Psoas muscle (tissue), 8 donors: Measurements from ENCODE around the gene TMEM108. TPM values are rescaled to one million over a fixed set of nuclear protein-coding genes. Genes with fewer than 3 reads are reported as not detected.

ENCODE experiments used
- ATAC-seq, 4 donors: fragments of 200-7000 bp; cut with Tn5 transposase; one replicate each; pipeline ENCODE4 v1.9.1; 2020; ENCODE audit warnings: moderate library complexity in 3 of 4, mild to moderate bottlenecking in 2 of 4
- DNase-seq, 2 donors: peaks; one replicate each; pipeline ENCODE4 v3.0.0-alpha.2; 2020
- H3K27ac ChIP-seq: fragments of 200-600 bp; one replicate; pipeline ENCODE4 v1.8.0; 2022
- H3K27me3 ChIP-seq, 3 donors: fragments of 200-600 bp in 1 of 3; one replicate each; pipeline versions ENCODE4 v1.6.1 to v1.8.0; 2013 to 2022; ENCODE audit warnings: low read length in 2 of 3, mild to moderate bottlenecking in 2 of 3, moderate library complexity in 1 of 3; ENCODE audit not compliant: insufficient read depth in 3 of 3
- H3K36me3 ChIP-seq, 2 donors: fragments of 200-600 bp in 1 of 2; one replicate each; pipeline versions ENCODE4 v1.6.1 to v1.8.0; 2013 to 2022; ENCODE audit warnings: low read depth in 1 of 2, mild to moderate bottlenecking in 1 of 2, moderate library complexity in 1 of 2; ENCODE audit not compliant: insufficient read depth in 1 of 2
- H3K4me1 ChIP-seq: fragments of 200-600 bp; one replicate; pipeline ENCODE4 v1.8.0; 2022
- H3K4me3 ChIP-seq: fragments of 200-600 bp; one replicate; pipeline ENCODE4 v1.8.0; 2022; ENCODE audit warnings: mild to moderate bottlenecking
- H3K9me3 ChIP-seq: fragments of 200-600 bp; one replicate; pipeline ENCODE4 v1.8.0; 2022
- CTCF ChIP-seq: fragments of 200-600 bp; IDR thresholded peaks from one replicate; pipeline ENCODE4 v1.8.0; 2022; ENCODE audit warnings: antibody characterized with exemption
- WGBS, 3 donors: extraction: QIAGEN DNeasy Blood & Tissue Kit; methylation state at CpG; one replicate each; pipeline versions ENCODE4 v1.1.6 to v1.1.7; 2013; 5-methylcytosine and 5-hydroxymethylcytosine counted together
- intact Hi-C, 2 donors: fragments of 100-400 bp; cut with DNase I; formaldehyde crosslinking; loops; one replicate each; pipeline versions ENCODE4 v1.11.0 to v1.14.2; 2022
- polyA plus RNA-seq, 3 donors: library from polyadenylated mRNA; stranded (reverse); fragments of 200-250 nt; gene quantifications; one replicate each; pipeline ENCODE4 v1.2.3, GENCODE V29; 2013
- total RNA-seq, 4 donors: library from RNA; stranded (reverse); fragmentation: NEBNext Ultra II Directional in 2 of 4; extraction: Animal tissue kit (Norgen Biotek cat#: 25700) in 2 of 4; gene quantifications; one replicate each; pipeline versions ENCODE4 v1.2.1 to v1.2.4, GENCODE V29; 2021 to 2023
- donor health status: healthy with polysubstance abuse.
- donor health status: DM: no; HTN: no; CAD: no; lungs with moderate emphysema.
- donor health status: Bipolar disorder and iron deficiency.
- donor health status: healthy.
- donor health status: DM: yes; HTN: yes; CAD: no.
- donor health status: DM: no; HTN: no; CAD: no.
- donor health status: DM: no; HTN: no; CAD: no.
- donor health status: DM: yes; HTN: yes; CAD: no.

Gene TMEM108
- total and polyA plus RNA-seq, 7 donors = 2.4 to 10.5 (median 6.5) TPM

GRCh38 chr3:133227813-133228212 is 189.6 kb downstream of the TMEM108 start:
- intact Hi-C loops = no loop called here
- no peak for TF ChIP-seq CTCF
- ATAC-seq = no peak
- DNase-seq = no peak
- no peak overlapping the region for H3K4me3 ChIP-seq
- no peaks in the 10 kb centered on the region for H3K36me3 ChIP-seq
- H3K27ac ChIP-seq = no peak overlapping the region
- H3K4me1 ChIP-seq = no peaks in the 10 kb centered on the region
- 56 to 90% (median 77%) methylated on average over 3 of the region's 3 CpGs for WGBS, 3 donors
- peaks cover 7% of the 10 kb centered on the region for H3K9me3 ChIP-seq
- no peaks in the 10 kb centered on the region for H3K27me3 ChIP-seq

GRCh38 chr3:133230195-133230594 is 192.0 kb downstream of the TMEM108 start:
- intact Hi-C loops = no loop called here
- 42 to 55% (median 51%) methylated on average over 4 of the region's 4 CpGs for WGBS, 3 donors

GRCh38 chr3:133236901-133237300 is 198.7 kb downstream of the TMEM108 start:
- TF ChIP-seq CTCF = no peak
- Histone ChIP-seq H3K9me3 (no peaks in the 10 kb centered on the region), H3K36me3 (no peaks in the 10 kb centered on the region), H3K4me1 (no peaks in the 10 kb centered on the region), H3K4me3 (no peak overlapping the region), H3K27me3 (no peaks in the 10 kb centered on the region), H3K27ac (no peak overlapping the region)
- WGBS, 3 donors = 95 to 100% (median 100%) methylated on average over 1 of the region's 1 CpG
- ATAC-seq = no peak
- DNase-seq = no peak
- intact Hi-C loops = no loop called here

More at GRCh38 chr3:133230195-133230594, 192.0 kb downstream of the TMEM108 start:
- TF ChIP-seq CTCF = no peak
- H3K4me1 ChIP-seq = no peaks in the 10 kb centered on the region
- no peaks in the 10 kb centered on the region for H3K9me3 ChIP-seq
- DNase-seq = no peak
- no peak overlapping the region for H3K4me3 ChIP-seq
- H3K36me3 ChIP-seq = no peaks in the 10 kb centered on the region
- no peak for ATAC-seq
- no peaks in the 10 kb centered on the region for H3K27me3 ChIP-seq
- H3K27ac ChIP-seq = no peak overlapping the region

- no peak for TF ChIP-seq CTCF
- H3K4me3 ChIP-seq = no peak overlapping the region
- ATAC-seq (no peak), DNase-seq (no peak)
- intact Hi-C loops = no loop called here
- H3K9me3 ChIP-seq = no peaks in the 10 kb centered on the region
- H3K4me1 ChIP-seq = no peaks in the 10 kb centered on the region
- no peak overlapping the region for H3K27ac ChIP-seq
- H3K36me3 ChIP-seq = no peaks in the 10 kb centered on the region
- H3K27me3 ChIP-seq = no peaks in the 10 kb centered on the region
Measured at GRCh38 chr3:133237380-133237779, 199.2 kb downstream of the TMEM108 start.

- no peaks in the 10 kb centered on the region for H3K36me3 ChIP-seq
- no peaks in the 10 kb centered on the region for H3K9me3 ChIP-seq
- no peak overlapping the region for H3K27ac ChIP-seq
- 84 to 89% (median 88%) methylated on average over 3 of the region's 3 CpGs for WGBS, 3 donors
- intact Hi-C loops = no loop called here
- H3K4me3 ChIP-seq = no peak overlapping the region
- TF ChIP-seq CTCF = no peak
- DNase-seq (no peak), ATAC-seq (no peak)
- H3K4me1 ChIP-seq = no peaks in the 10 kb centered on the region
- no peaks in the 10 kb centered on the region for H3K27me3 ChIP-seq
Measured at GRCh38 chr3:133238015-133238414, 199.8 kb downstream of the TMEM108 start.
